GM06990 (cell line): ENCODE data around the gene NMUR1.

Source experiments
- DNase-seq: peaks from one replicate; pipeline ENCODE4 v3.0.0-alpha.2; 2011; ENCODE audit not compliant: insufficient read length; ENCODE audit errors: extremely low read depth
- H3K27me3 ChIP-seq: replicated peaks from 2 replicates; pipeline ENCODE4 v1.6.0; 2011; ENCODE audit warnings: low read length; ENCODE audit not compliant: control insufficient read depth, insufficient read depth
- H3K36me3 ChIP-seq: 2 replicates; pipeline ENCODE4 v1.5.1; 2011; ENCODE audit warnings: low read length; ENCODE audit not compliant: control insufficient read depth, insufficient read depth
- H3K4me3 ChIP-seq: replicated peaks from 2 replicates; pipeline ENCODE4 v1.5.1; 2011; ENCODE audit warnings: low read depth, mild to moderate bottlenecking, control low read depth, low read length
- CTCF ChIP-seq: IDR thresholded peaks from 2 replicates; pipeline ENCODE4 v1.5.1; 2011; ENCODE audit warnings: low read length, control low read depth, mild to moderate bottlenecking, inconsistent platforms; ENCODE audit not compliant: insufficient read depth, poor library complexity, severe bottlenecking

The NMUR1 gene

GRCh38 chr2:231486851-231487596 is 43.2 kb downstream of the NMUR1 start:
- H3K36me3 ChIP-seq: no peaks in the 10 kb centered on the region
- no peak overlapping the region for H3K4me3 ChIP-seq
- TF ChIP-seq CTCF: no peak
- H3K27me3 ChIP-seq: no peaks in the 10 kb centered on the region
- no peak for DNase-seq

- Histone ChIP-seq H3K36me3 (no peaks in the 10 kb centered on the region), H3K27me3 (no peaks in the 10 kb centered on the region), H3K4me3 (peak overlapping the region; percentile 50)
- TF ChIP-seq CTCF: peak; percentile 10
- peak; percentile 74 for DNase-seq
Measured at GRCh38 chr2:231483398-231484329, 46.6 kb downstream of the NMUR1 start.

GRCh38 chr2:231482806-231483391 is 47.3 kb downstream of the NMUR1 start:
- peak; percentile 87 for DNase-seq
- H3K27me3 ChIP-seq: no peaks in the 10 kb centered on the region
- no peaks in the 10 kb centered on the region for H3K36me3 ChIP-seq
- peak overlapping the region; percentile 50 for H3K4me3 ChIP-seq
- peak; percentile 92 for TF ChIP-seq CTCF

GRCh38 chr2:231480781-231481180 is 49.5 kb downstream of the NMUR1 start:
- DNase-seq: no peak
- TF ChIP-seq CTCF: no peak
- Histone ChIP-seq H3K4me3 (no peak overlapping the region), H3K27me3 (no peaks in the 10 kb centered on the region), H3K36me3 (no peaks in the 10 kb centered on the region)

- DNase-seq: no peak
- H3K4me3 ChIP-seq: no peak overlapping the region
- TF ChIP-seq CTCF: no peak
- no peaks in the 10 kb centered on the region for H3K36me3 ChIP-seq
- H3K27me3 ChIP-seq: no peaks in the 10 kb centered on the region
Measured at GRCh38 chr2:231479455-231479854, 50.8 kb downstream of the NMUR1 start.
